Lower leg skin (tissue), 3 donors: ENCODE data around the gene FRMD8.

ENCODE experiments used
- POLR2A ChIP-seq, 2 donors: fragments of 450-650 bp; IDR thresholded peaks; one replicate each; pipeline ENCODE4 v1.6.1; 2016 to 2017; ENCODE audit warnings: antibody characterized with exemption in 2 of 2, mild to moderate bottlenecking in 1 of 2, moderate library complexity in 1 of 2
- TF ChIP-seq, protein P1 (sequence below), 3 donors: fragments of 450-650 bp; IDR thresholded peaks; one replicate each; pipeline ENCODE4 v1.5.1; 2016; ENCODE audit warnings: antibody characterized with exemption in 3 of 3, mild to moderate bottlenecking in 3 of 3, moderate library complexity in 2 of 3

DNA sequence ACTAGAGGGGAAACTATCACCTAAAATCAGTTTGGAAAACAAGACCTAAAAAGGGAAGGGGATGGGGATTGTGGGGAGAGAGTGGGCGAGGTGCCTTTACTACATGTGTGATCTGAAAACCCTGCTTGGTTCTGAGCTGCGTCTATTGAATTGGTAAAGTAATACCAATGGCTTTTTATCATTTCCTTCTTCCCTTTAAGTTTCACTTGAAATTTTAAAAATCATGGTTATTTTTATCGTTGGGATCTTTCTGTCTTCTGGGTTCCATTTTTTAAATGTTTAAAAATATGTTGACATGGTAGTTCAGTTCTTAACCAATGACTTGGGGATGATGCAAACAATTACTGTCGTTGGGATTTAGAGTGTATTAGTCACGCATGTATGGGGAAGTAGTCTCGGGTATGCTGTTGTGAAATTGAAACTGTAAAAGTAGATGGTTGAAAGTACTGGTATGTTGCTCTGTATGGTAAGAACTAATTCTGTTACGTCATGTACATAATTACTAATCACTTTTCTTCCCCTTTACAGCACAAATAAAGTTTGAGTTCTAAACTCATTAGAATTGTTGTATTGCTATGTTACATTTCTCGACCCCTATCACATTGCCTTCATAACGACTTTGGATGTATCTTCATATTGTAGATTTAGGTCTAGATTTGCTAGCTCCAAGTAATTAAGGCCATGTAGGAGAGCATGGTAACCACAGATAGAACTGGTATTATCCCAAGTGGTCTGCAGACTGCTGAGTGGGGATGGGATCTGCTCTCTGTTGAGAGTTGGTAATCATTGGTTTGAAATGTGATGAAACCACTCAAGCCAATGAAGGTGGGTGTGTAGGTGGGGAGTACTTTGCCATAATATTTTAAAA lies 39.8 kb downstream of the FRMD8 start:
- TF ChIP-seq, protein P1, sequence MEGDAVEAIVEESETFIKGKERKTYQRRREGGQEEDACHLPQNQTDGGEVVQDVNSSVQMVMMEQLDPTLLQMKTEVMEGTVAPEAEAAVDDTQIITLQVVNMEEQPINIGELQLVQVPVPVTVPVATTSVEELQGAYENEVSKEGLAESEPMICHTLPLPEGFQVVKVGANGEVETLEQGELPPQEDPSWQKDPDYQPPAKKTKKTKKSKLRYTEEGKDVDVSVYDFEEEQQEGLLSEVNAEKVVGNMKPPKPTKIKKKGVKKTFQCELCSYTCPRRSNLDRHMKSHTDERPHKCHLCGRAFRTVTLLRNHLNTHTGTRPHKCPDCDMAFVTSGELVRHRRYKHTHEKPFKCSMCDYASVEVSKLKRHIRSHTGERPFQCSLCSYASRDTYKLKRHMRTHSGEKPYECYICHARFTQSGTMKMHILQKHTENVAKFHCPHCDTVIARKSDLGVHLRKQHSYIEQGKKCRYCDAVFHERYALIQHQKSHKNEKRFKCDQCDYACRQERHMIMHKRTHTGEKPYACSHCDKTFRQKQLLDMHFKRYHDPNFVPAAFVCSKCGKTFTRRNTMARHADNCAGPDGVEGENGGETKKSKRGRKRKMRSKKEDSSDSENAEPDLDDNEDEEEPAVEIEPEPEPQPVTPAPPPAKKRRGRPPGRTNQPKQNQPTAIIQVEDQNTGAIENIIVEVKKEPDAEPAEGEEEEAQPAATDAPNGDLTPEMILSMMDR (IDR thresholded peaks at IDR 0.05), result no peak
- no peak for TF ChIP-seq POLR2A (IDR thresholded peaks at IDR 0.05)
